ENCODE data around the gene FTL.

FTL gene

GRCh38 chr19:48962029-48962848, 2.9 kb upstream of the FTL start:
- Histone ChIP-seq H3K9ac (ENCODE audit: low read length) (no peak overlapping the region), H3K9me3 (ENCODE audit: control insufficient read depth, low read depth, low read length) (no peaks in the 10 kb centered on the region), H3K27me3 (ENCODE audit: control insufficient read depth, insufficient read depth, low read length) (no peaks in the 10 kb centered on the region), H3K4me1 (ENCODE audit: control insufficient read depth, low read depth, low read length) (peaks cover 14% of the 10 kb centered on the region), H3K27ac (ENCODE audit: low read length) (no peak overlapping the region), H3K36me3 (ENCODE audit: control insufficient read depth, low read depth, low read length) (peaks cover 12% of the 10 kb centered on the region), H3K4me3 (ENCODE audit: low read length) (no peak overlapping the region)

GRCh38 chr19:48962849-48963165, 2.3 kb upstream of the FTL start:
- Histone ChIP-seq H3K9me3 (ENCODE audit: control insufficient read depth, low read depth, low read length) (no peaks in the 10 kb centered on the region), H3K4me3 (ENCODE audit: low read length) (no peak overlapping the region), H3K4me1 (ENCODE audit: control insufficient read depth, low read depth, low read length) (peaks cover 14% of the 10 kb centered on the region), H3K9ac (ENCODE audit: low read length) (no peak overlapping the region), H3K27ac (ENCODE audit: low read length) (no peak overlapping the region), H3K36me3 (ENCODE audit: control insufficient read depth, low read depth, low read length) (peaks cover 12% of the 10 kb centered on the region), H3K27me3 (ENCODE audit: control insufficient read depth, insufficient read depth, low read length) (no peaks in the 10 kb centered on the region)

DNA sequence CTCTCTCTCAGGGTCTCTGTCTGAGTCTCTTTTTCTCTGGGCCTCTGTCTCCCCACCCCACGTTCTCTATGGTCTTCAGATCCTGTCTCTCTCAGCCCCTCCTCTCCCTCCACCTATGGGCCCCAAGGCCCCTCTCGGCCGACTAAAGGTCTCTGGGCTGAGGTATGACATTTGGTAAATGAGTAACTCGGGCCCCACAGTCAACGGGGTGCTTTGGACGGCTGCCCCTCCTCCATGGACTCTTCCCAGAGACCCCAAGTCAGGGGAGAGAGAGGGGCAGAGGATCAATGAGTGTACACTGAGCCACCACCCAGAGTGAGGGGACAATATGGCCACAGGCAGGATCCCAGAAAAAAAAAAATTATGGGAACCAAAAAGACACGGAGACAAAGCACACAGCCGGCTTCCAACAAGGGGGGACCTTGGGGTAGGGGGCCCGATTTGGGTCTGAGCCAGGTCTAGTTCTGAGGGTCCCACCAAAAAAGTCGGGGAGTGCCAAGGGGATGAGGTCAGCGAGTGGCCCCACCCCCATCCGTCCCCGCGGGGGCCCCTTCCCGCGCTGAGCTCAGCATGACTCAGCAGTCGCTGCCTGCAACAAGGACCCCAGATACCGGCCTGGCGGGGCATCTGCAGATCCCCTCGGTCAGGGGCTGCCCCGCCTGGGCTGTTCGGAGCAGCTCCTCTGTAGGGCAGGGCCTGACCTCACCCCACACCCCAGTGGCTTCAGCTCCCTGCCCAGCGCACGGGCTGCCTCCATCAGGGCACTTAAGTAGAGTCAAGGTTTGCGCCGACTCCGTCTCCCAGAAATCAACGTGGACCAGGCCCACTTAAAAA, 1.5 kb upstream of the FTL start:
- H3K4me3 ChIP-seq (ENCODE audit: low read length), result peak overlapping the region; percentile 53
- peaks cover 14% of the 10 kb centered on the region for H3K4me1 ChIP-seq (ENCODE audit: control insufficient read depth, low read depth, low read length)

GRCh38 chr19:48964205-48965039, 687 bp upstream of the FTL start:
- peaks cover 15% of the 10 kb centered on the region for H3K36me3 ChIP-seq (ENCODE audit: control insufficient read depth, low read depth, low read length)
- peak overlapping the region; percentile 53 for H3K4me3 ChIP-seq (ENCODE audit: low read length)
- no peaks in the 10 kb centered on the region for H3K27me3 ChIP-seq (ENCODE audit: control insufficient read depth, insufficient read depth, low read length)
- H3K4me1 ChIP-seq (ENCODE audit: control insufficient read depth, low read depth, low read length), result peaks cover 14% of the 10 kb centered on the region
- H3K9ac ChIP-seq (ENCODE audit: low read length), result peak overlapping the region; percentile 71
- no peaks in the 10 kb centered on the region for H3K9me3 ChIP-seq (ENCODE audit: control insufficient read depth, low read depth, low read length)
- peak overlapping the region; percentile 50 for H3K27ac ChIP-seq (ENCODE audit: low read length)

More for the DNA sequence above, 1.5 kb upstream of the FTL start:
- Histone ChIP-seq H3K27ac (ENCODE audit: low read length) (peak overlapping the region; percentile 50), H3K36me3 (ENCODE audit: control insufficient read depth, low read depth, low read length) (peaks cover 15% of the 10 kb centered on the region), H3K9ac (ENCODE audit: low read length) (peak overlapping the region; percentile 71), H3K9me3 (ENCODE audit: control insufficient read depth, low read depth, low read length) (no peaks in the 10 kb centered on the region), H3K27me3 (ENCODE audit: control insufficient read depth, insufficient read depth, low read length) (no peaks in the 10 kb centered on the region)

- H3K27ac ChIP-seq (ENCODE audit: low read length), result peak overlapping the region; percentile 66
- H3K4me3 ChIP-seq (ENCODE audit: low read length), result peak overlapping the region; percentile 95
- H3K4me1 ChIP-seq (ENCODE audit: control insufficient read depth, low read depth, low read length), result peaks cover 14% of the 10 kb centered on the region
- H3K9me3 ChIP-seq (ENCODE audit: control insufficient read depth, low read depth, low read length), result no peaks in the 10 kb centered on the region
- H3K9ac ChIP-seq (ENCODE audit: low read length), result peak overlapping the region; percentile 92
- no peaks in the 10 kb centered on the region for H3K27me3 ChIP-seq (ENCODE audit: control insufficient read depth, insufficient read depth, low read length)
- H3K36me3 ChIP-seq (ENCODE audit: control insufficient read depth, low read depth, low read length), result peaks cover 15% of the 10 kb centered on the region
Observed at GRCh38 chr19:48965806-48966540, 864 bp downstream of the FTL start.

DNA sequence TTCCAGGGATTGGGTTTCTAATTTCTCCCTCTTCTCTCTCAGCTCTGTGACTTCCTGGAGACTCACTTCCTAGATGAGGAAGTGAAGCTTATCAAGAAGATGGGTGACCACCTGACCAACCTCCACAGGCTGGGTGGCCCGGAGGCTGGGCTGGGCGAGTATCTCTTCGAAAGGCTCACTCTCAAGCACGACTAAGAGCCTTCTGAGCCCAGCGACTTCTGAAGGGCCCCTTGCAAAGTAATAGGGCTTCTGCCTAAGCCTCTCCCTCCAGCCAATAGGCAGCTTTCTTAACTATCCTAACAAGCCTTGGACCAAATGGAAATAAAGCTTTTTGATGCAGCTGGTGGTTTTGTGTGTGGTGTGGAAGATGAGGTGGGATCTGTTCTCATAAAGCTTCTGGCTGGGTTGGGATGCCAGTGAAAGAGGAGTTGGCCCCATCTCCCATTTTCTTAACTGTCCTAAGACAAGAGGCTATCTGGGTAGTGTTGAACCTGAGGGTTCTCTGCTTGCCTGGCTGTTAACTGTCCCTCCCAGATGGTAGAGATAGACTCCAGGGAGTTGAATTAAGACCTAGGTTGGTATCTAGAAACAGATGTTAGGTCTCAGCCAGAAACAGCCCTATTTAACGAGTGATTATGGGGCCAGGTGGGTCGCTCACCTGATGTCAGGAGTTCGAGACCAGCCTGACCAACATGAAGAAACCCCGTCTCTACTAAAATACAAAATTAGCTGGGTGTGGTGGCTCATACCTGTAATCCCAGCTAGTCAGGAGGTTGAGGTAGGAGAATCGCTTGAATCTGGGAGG, 1.6 kb downstream of the FTL start:
- no peaks in the 10 kb centered on the region for H3K9me3 ChIP-seq (ENCODE audit: control insufficient read depth, low read depth, low read length)
- peaks cover 15% of the 10 kb centered on the region for H3K36me3 ChIP-seq (ENCODE audit: control insufficient read depth, low read depth, low read length)
- no peak overlapping the region for H3K27ac ChIP-seq (ENCODE audit: low read length)
- no peak overlapping the region for H3K9ac ChIP-seq (ENCODE audit: low read length)
- no peaks in the 10 kb centered on the region for H3K27me3 ChIP-seq (ENCODE audit: control insufficient read depth, insufficient read depth, low read length)
- peaks cover 14% of the 10 kb centered on the region for H3K4me1 ChIP-seq (ENCODE audit: control insufficient read depth, low read depth, low read length)
- H3K4me3 ChIP-seq (ENCODE audit: low read length), result peak overlapping the region; percentile 95

DNA sequence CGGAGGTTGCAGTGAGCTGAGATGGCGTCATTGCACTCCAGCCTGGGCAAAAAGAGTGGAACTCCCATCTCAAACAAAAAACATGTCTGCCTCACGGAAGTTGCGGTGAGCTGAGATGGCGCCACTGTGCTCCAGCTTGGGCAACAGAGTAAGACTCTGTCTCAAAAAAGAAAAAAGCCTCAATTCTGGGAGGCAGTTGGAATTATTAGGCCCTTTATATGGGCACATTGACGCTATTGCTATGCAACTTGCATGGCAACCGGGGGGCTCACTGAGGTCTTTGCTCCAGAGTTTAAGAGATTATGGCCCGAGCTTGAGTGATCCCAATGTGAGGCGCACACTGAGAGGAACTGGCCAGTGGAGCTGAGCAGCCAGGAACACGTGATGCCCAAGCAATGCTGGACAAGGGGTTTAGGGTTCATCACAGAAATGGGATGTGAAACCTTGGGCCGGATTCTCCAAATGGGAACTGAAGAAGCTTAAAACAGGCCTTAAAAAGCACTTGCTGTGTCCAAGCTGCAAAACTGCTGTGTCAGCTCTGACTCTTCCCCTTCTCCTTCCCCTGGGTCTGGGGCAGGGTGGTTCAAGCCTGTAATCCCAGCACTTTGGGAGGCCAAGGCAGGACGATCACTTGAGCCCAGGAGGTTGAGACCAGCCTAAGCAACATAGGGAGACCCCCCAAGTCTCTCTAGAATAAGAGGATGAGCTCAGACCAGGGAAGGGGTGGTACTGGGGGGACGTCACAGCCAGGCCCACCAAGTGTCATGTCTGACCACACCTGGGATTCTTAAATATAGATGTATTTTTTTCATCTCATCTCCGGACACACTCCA, 2.5 kb downstream of the FTL start:
- no peak overlapping the region for H3K9ac ChIP-seq (ENCODE audit: low read length)
- peaks cover 14% of the 10 kb centered on the region for H3K4me1 ChIP-seq (ENCODE audit: control insufficient read depth, low read depth, low read length)
- no peak overlapping the region for H3K27ac ChIP-seq (ENCODE audit: low read length)

GRCh38 chr19:48968179-48968661, 3.1 kb downstream of the FTL start:
- Histone ChIP-seq H3K9ac (ENCODE audit: low read length) (no peak overlapping the region), H3K4me3 (ENCODE audit: low read length) (no peak overlapping the region), H3K36me3 (ENCODE audit: control insufficient read depth, low read depth, low read length) (peaks cover 15% of the 10 kb centered on the region), H3K9me3 (ENCODE audit: control insufficient read depth, low read depth, low read length) (no peaks in the 10 kb centered on the region), H3K27me3 (ENCODE audit: control insufficient read depth, insufficient read depth, low read length) (no peaks in the 10 kb centered on the region), H3K4me1 (ENCODE audit: control insufficient read depth, low read depth, low read length) (peaks cover 13% of the 10 kb centered on the region), H3K27ac (ENCODE audit: low read length) (no peak overlapping the region)

More for the DNA sequence above, 2.5 kb downstream of the FTL start:
- H3K27me3 ChIP-seq (ENCODE audit: control insufficient read depth, insufficient read depth, low read length), result no peaks in the 10 kb centered on the region
- H3K4me3 ChIP-seq (ENCODE audit: low read length), result no peak overlapping the region
- H3K9me3 ChIP-seq (ENCODE audit: control insufficient read depth, low read depth, low read length), result no peaks in the 10 kb centered on the region
- peaks cover 15% of the 10 kb centered on the region for H3K36me3 ChIP-seq (ENCODE audit: control insufficient read depth, low read depth, low read length)

GRCh38 chr19:48968813-48969218, 3.7 kb downstream of the FTL start:
- no peak overlapping the region for H3K4me3 ChIP-seq (ENCODE audit: low read length)
- peaks cover 8% of the 10 kb centered on the region for H3K4me1 ChIP-seq (ENCODE audit: control insufficient read depth, low read depth, low read length)
- no peak overlapping the region for H3K27ac ChIP-seq (ENCODE audit: low read length)
- peaks cover 17% of the 10 kb centered on the region for H3K36me3 ChIP-seq (ENCODE audit: control insufficient read depth, low read depth, low read length)
- H3K9ac ChIP-seq (ENCODE audit: low read length), result no peak overlapping the region
- no peaks in the 10 kb centered on the region for H3K9me3 ChIP-seq (ENCODE audit: control insufficient read depth, low read depth, low read length)
- no peaks in the 10 kb centered on the region for H3K27me3 ChIP-seq (ENCODE audit: control insufficient read depth, insufficient read depth, low read length)

Measured in iPS-18a (cell line).